ENCODE results near the gene REX1BD. TPM values are rescaled to one million over a fixed set of nuclear protein-coding genes. Genes with fewer than 3 reads are reported as not detected.

The REX1BD gene
- total RNA-seq, 1 donor from 2014 or later, result 85.9 TPM

DNA sequence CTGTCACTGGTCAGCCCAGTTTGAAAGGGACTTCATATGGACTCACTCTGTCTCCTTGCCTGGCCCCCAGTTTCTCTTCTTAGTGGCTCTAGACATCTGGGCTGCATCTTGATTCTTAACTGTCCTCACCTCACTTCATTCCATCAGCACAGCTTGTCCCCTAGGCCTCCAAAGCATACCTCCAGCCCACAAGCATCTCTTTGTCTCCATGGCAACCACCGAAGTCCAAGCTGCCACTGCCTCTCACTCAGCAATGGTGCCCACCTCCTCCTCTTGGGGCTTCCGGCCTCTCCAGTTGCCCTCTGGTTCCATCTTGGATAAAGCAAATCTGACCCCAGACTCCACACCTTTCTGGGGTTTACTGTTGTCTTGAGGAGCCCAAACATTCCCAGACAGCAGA lies 38.3 kb downstream of the REX1BD start:
- peaks cover 3% of the 10 kb centered on the region for H3K27me3 Mint-ChIP-seq
- ChIA-PET POLR2A (no interaction called here), CTCF (no interaction called here)
- ATAC-seq (ENCODE audit: low read depth), result no peak
- H3K27ac Mint-ChIP-seq, result no peak overlapping the region
- no peaks in the 10 kb centered on the region for H3K36me3 Mint-ChIP-seq (ENCODE audit: low read depth)
- H3K4me1 Mint-ChIP-seq, result no peaks in the 10 kb centered on the region
- intact Hi-C loops (cut with micrococcal nuclease), result no loop called here
- TF ChIP-seq, protein P1, sequence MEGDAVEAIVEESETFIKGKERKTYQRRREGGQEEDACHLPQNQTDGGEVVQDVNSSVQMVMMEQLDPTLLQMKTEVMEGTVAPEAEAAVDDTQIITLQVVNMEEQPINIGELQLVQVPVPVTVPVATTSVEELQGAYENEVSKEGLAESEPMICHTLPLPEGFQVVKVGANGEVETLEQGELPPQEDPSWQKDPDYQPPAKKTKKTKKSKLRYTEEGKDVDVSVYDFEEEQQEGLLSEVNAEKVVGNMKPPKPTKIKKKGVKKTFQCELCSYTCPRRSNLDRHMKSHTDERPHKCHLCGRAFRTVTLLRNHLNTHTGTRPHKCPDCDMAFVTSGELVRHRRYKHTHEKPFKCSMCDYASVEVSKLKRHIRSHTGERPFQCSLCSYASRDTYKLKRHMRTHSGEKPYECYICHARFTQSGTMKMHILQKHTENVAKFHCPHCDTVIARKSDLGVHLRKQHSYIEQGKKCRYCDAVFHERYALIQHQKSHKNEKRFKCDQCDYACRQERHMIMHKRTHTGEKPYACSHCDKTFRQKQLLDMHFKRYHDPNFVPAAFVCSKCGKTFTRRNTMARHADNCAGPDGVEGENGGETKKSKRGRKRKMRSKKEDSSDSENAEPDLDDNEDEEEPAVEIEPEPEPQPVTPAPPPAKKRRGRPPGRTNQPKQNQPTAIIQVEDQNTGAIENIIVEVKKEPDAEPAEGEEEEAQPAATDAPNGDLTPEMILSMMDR (IDR thresholded peaks at IDR 0.05), result no peak
- no peak overlapping the region for H3K4me3 Mint-ChIP-seq
- no peaks in the 10 kb centered on the region for H3K9me3 Mint-ChIP-seq
- DNase-seq, result no peak

GRCh38 chr19:18629166-18630088 lies 40.8 kb downstream of the REX1BD start:
- Mint-ChIP-seq H3K9me3 (no peaks in the 10 kb centered on the region), H3K36me3 (ENCODE audit: low read depth) (no peaks in the 10 kb centered on the region), H3K4me3 (no peak overlapping the region), H3K27ac (no peak overlapping the region), H3K4me1 (no peaks in the 10 kb centered on the region), H3K27me3 (peaks cover 3% of the 10 kb centered on the region)
- ATAC-seq (ENCODE audit: low read depth) (no peak), DNase-seq (no peak)
- TF ChIP-seq, protein P1 (IDR thresholded peaks at IDR 0.05), result no peak
- POLR2A ChIA-PET, result no interaction called here
- intact Hi-C loops (cut with micrococcal nuclease), result no loop called here
- CTCF ChIA-PET, result no interaction called here

GRCh38 chr19:18633321-18633720 lies 44.7 kb downstream of the REX1BD start:
- Mint-ChIP-seq H3K4me3 (no peak overlapping the region), H3K9me3 (no peaks in the 10 kb centered on the region), H3K27ac (no peak overlapping the region), H3K36me3 (ENCODE audit: low read depth) (no peaks in the 10 kb centered on the region), H3K27me3 (peaks cover 3% of the 10 kb centered on the region), H3K4me1 (peaks cover 22% of the 10 kb centered on the region)
- intact Hi-C loops (cut with micrococcal nuclease), result no loop called here
- DNase-seq (no peak), ATAC-seq (ENCODE audit: low read depth) (no peak)
- POLR2A ChIA-PET, result no interaction called here
- CTCF ChIA-PET, result no interaction called here
- TF ChIP-seq, protein P1 (IDR thresholded peaks at IDR 0.05), result no peak

DNA sequence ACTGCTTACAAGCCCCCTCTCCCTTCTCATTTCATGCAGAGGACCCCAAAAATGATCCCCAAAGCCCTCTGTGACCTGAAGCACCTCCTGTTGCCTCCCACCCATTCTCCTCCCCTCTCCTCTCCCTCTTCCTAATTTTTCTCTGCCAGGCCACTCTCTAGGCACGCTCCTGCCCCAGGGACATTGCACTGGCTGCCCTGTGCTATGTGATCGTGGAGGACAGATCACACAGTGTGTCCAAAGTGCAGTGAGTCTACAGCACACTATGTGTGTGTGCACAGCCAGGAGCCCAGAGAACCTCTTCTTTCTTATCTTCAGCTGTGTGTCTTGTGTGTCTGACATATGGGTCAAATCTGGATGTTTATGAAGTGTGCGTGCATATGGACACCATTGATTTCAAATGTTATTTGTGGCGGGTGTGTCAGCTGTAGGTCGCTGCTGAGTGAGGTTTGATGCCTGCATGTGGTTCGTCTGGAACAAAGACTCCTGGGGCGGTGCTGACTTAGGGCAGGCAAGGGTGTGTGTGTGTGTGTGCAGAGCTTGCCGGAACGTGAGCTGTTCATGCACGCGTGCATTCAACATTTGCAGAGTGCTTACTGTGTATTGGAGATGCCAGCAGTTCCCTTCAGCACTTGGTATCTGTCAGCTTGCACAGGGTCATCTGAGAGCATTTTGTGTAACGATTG lies 46.2 kb downstream of the REX1BD start:
- intact Hi-C loops (cut with micrococcal nuclease), result loop anchor here (5.0 kb wide), 2 partner anchors 153 to 398 kb away; partner anchors contain the start of genes ARMC6 and SUGP2
- Mint-ChIP-seq H3K9me3 (no peaks in the 10 kb centered on the region), H3K36me3 (ENCODE audit: low read depth) (no peaks in the 10 kb centered on the region), H3K27ac (no peak overlapping the region), H3K4me3 (no peak overlapping the region), H3K27me3 (peaks cover under 1% of the 10 kb centered on the region), H3K4me1 (peaks cover 23% of the 10 kb centered on the region)
- POLR2A ChIA-PET, result no interaction called here
- ATAC-seq (ENCODE audit: low read depth), result no peak
- TF ChIP-seq, protein P1 (IDR thresholded peaks at IDR 0.05), result no peak
- no peak for DNase-seq
- CTCF ChIA-PET, result no interaction called here

DNA sequence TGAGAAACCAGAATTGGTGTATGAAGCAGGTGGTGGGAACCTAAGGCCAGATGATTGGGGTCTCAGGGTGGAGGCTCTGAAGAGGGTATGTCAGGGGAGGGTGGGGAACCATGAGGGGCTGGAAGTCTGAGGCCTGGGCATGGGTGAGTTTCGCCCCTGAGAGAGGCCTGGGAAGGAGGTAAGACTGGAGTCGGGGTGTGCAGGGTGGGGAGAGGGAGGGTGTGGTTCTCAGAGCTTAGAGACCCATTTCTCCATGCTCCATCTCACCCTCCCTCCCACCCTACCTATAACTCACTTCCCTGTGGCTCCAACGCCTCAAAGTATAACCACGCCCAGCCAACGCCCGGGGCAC lies 47.2 kb downstream of the REX1BD start:
- no peak for ATAC-seq (ENCODE audit: low read depth)
- Mint-ChIP-seq H3K36me3 (ENCODE audit: low read depth) (no peaks in the 10 kb centered on the region), H3K4me1 (peaks cover 23% of the 10 kb centered on the region), H3K27me3 (no peaks in the 10 kb centered on the region), H3K27ac (peak overlapping the region; percentile 84), H3K4me3 (peak overlapping the region; percentile 88), H3K9me3 (no peaks in the 10 kb centered on the region)
- intact Hi-C loops (cut with micrococcal nuclease), result loop anchor here (1.0 to 5.0 kb wide), 12 partner anchors 47 to 556 kb away; partner anchors contain the start of genes ARMC6, BORCS8, COPE and CRTC1
- ChIA-PET POLR2A (no interaction called here), CTCF (no interaction called here)
- TF ChIP-seq, protein P1 (IDR thresholded peaks at IDR 0.05), result no peak
- no peak for DNase-seq
